K562 (cell line): ENCODE data around the gene TAS2R43. TPM values are rescaled to one million over a fixed set of nuclear protein-coding genes. Genes with fewer than 3 reads are reported as not detected.

Source experiments
- ATAC-seq: fragments of 200-7000 bp; cut with Tn5 transposase; 3 replicates; pipeline ENCODE4 v1.9.1; 2020; ENCODE audit warnings: moderate library complexity
- BruUV-seq: library from RNA; stranded (reverse); fragments of 400-500 nt; replicated peaks from 2 replicates; lab custom pipeline; 2021; lab: Mats Ljungman, UMichigan
- CTCF ChIA-PET: fragments of 300-600 bp; formaldehyde crosslinking; extraction: SDS; loops from one replicate; lab custom pipeline; 2021; ENCODE audit warnings: low intra/inter-chr PET ratio; lab: Yijun Ruan, JAX
- POLR2A ChIA-PET: fragments of 300-600, 350-650 bp; sonication (Branson Sonifier 250); formaldehyde crosslinking; extraction: SDS; loops from one replicate; lab custom pipeline; 2021; ENCODE audit warnings: antibody characterized with exemption, inconsistent platforms; lab: Yijun Ruan, JAX
- DNase-seq, 4 experiments: peaks; one replicate each; pipeline versions ENCODE4 v3.0.0 to v3.0.0-alpha.2; 2011 to 2018; ENCODE audit warnings: low spot score in 3 of 4, mixed read lengths in 3 of 4; ENCODE audit errors: extremely low read depth in 1 of 4
- FAIRE-seq: peaks from 2 replicates; lab custom pipeline; 2011; peaks lifted over from hg19 to GRCh38; lab: Jason Lieb, UNC
- H2AFZ ChIP-seq: 2 replicates; pipeline ENCODE4 v1.6.0; 2011; ENCODE audit warnings: low read depth, low read length, control low read depth, inconsistent platforms
- H3K27ac ChIP-seq: fragments of 200-600 bp; 3 replicates; pipeline ENCODE4 v1.8.0; 2011; ENCODE audit warnings: low read depth, mild to moderate bottlenecking, control low read depth, inconsistent platforms, low read length, moderate library complexity, mixed read lengths; ENCODE audit errors: extremely low read depth
- H3K27me3 ChIP-seq, 2 experiments: fragments of 300-600 bp in 1 of 2; 2 replicates in 1 of 2; 3 replicates in 1 of 2; pipeline versions ENCODE4 v1.6.0 to v1.8.0; 2011; ENCODE audit warnings: inconsistent platforms in 2 of 2, low read length in 2 of 2, mild to moderate bottlenecking in 1 of 2, mixed read lengths in 1 of 2, moderate library complexity in 1 of 2; ENCODE audit not compliant: control insufficient read depth in 2 of 2, insufficient read depth in 2 of 2
- H3K36me3 ChIP-seq: fragments of 300-600 bp; 3 replicates; pipeline ENCODE4 v1.8.0; 2011; ENCODE audit warnings: mild to moderate bottlenecking, low read length, inconsistent platforms; ENCODE audit not compliant: control insufficient read depth, insufficient read depth
- H3K4me1 ChIP-seq, 2 experiments: fragments of 200-600 bp in 1 of 2; replicated peaks in 1 of 2; 2 replicates in 1 of 2; 3 replicates in 1 of 2; pipeline versions ENCODE4 v1.5.1 to v1.8.0; 2011; ENCODE audit warnings: inconsistent platforms in 2 of 2, low read length in 2 of 2, mild to moderate bottlenecking in 1 of 2, mixed read lengths in 1 of 2, moderate library complexity in 1 of 2; ENCODE audit not compliant: control insufficient read depth in 2 of 2, insufficient read depth in 2 of 2
- H3K4me2 ChIP-seq: 2 replicates; pipeline ENCODE4 v1.6.1; 2011; ENCODE audit warnings: low read length, control low read depth, inconsistent platforms, mixed read lengths; ENCODE audit not compliant: insufficient read depth
- H3K4me3 ChIP-seq: fragments of 200-600 bp; sonication (generic), shearing (Covaris generic); 2 replicates; pipeline ENCODE4 v1.5.1; 2016; ENCODE audit warnings: control low read depth, inconsistent platforms
- H3K79me2 ChIP-seq: fragments of 200-600 bp; 3 replicates; pipeline ENCODE4 v1.8.0; 2011; ENCODE audit warnings: low read length, inconsistent platforms; ENCODE audit not compliant: control insufficient read depth, insufficient read depth
- H3K9ac ChIP-seq, 2 experiments: 2 replicates each; pipeline versions ENCODE4 v1.6.0 to v1.6.1; 2011; ENCODE audit warnings: low read depth in 2 of 2, low read length in 2 of 2, control low read depth in 1 of 2, inconsistent platforms in 1 of 2, mild to moderate bottlenecking in 1 of 2, mixed read lengths in 1 of 2; ENCODE audit not compliant: insufficient read depth in 1 of 2
- H3K9me1 ChIP-seq: one replicate; pipeline ENCODE4 v1.6.0; 2011; ENCODE audit warnings: inconsistent platforms, mild to moderate bottlenecking, low read length, moderate library complexity; ENCODE audit not compliant: control insufficient read depth, insufficient read depth
- H3K9me3 ChIP-seq: replicated peaks from 2 replicates; pipeline ENCODE4 v1.5.1; 2011; ENCODE audit warnings: low read depth, low read length, inconsistent platforms; ENCODE audit not compliant: control insufficient read depth, insufficient read depth
- H4K20me1 ChIP-seq: replicated peaks from 2 replicates; pipeline ENCODE4 v1.6.1; 2011; ENCODE audit warnings: low read length, inconsistent platforms, mixed read lengths; ENCODE audit not compliant: control insufficient read depth, insufficient read depth
- BDP1 ChIP-seq: IDR thresholded peaks from 3 replicates; pipeline ENCODE4 v1.6.1; 2011; ENCODE audit not compliant: insufficient read length, insufficient read depth
- CC2D1A ChIP-seq: fragments of 450-650 bp; IDR thresholded peaks from 2 replicates; pipeline ENCODE4 v1.6.1; 2017; ENCODE audit warnings: mild to moderate bottlenecking
- CCNT2 ChIP-seq: IDR thresholded peaks from 2 replicates; pipeline ENCODE4 v1.6.1; 2011; ENCODE audit warnings: borderline replicate concordance, low read depth, mild to moderate bottlenecking, moderate library complexity, mixed read lengths, low read length; ENCODE audit not compliant: insufficient read length; ENCODE audit errors: extremely low read depth
- HIVEP1 ChIP-seq: fragments of 250-450 bp; sonication (Bioruptor Pico); IDR thresholded peaks from 2 replicates; pipeline ENCODE4 v1.4.0; 2020; ENCODE audit warnings: mild to moderate bottlenecking
- KLF16 ChIP-seq: IDR thresholded peaks from 2 replicates; pipeline ENCODE4 v1.6.1; 2016; ENCODE audit warnings: antibody characterized with exemption
- NRF1 ChIP-seq, 2 experiments: fragments of 450-650 bp; IDR thresholded peaks in 1 of 2; conservative IDR thresholded peaks in 1 of 2; 2 replicates each; pipeline ENCODE4 v1.6.1; 2014; ENCODE audit warnings: mild to moderate bottlenecking in 2 of 2
- PBX2 ChIP-seq, 2 experiments: IDR thresholded peaks in 1 of 2; conservative IDR thresholded peaks in 1 of 2; 2 replicates each; pipeline ENCODE4 v1.6.1; 2016; ENCODE audit warnings: low read depth in 2 of 2, mild to moderate bottlenecking in 1 of 2, missing compliant biosample characterization in 1 of 2, missing genetic modification characterization in 1 of 2, moderate library complexity in 1 of 2
- STAG1 ChIP-seq: sonication (generic); formaldehyde crosslinking; IDR thresholded peaks from 2 replicates; pipeline ENCODE4 v1.5.0; 2020; ENCODE audit warnings: missing genetic modification reagents, borderline replicate concordance
- TSHZ1 ChIP-seq: fragments of 250-450 bp; sonication (Bioruptor Pico); IDR thresholded peaks from 2 replicates; pipeline ENCODE4 v1.4.0; 2020; ENCODE audit warnings: mild to moderate bottlenecking, moderate library complexity
- ZBTB43 ChIP-seq: sonication (generic); formaldehyde crosslinking; IDR thresholded peaks from 2 replicates; pipeline ENCODE4 v1.8.0; 2023; ENCODE audit warnings: mild to moderate bottlenecking, missing genetic modification reagents
- ZNF175 ChIP-seq: fragments of 200-800 bp; sonication (Bioruptor generic); IDR thresholded peaks from 2 replicates; pipeline ENCODE4 v1.6.1; 2016; ENCODE audit warnings: low read depth, mild to moderate bottlenecking, missing genetic modification characterization, missing compliant biosample characterization
- ZNF408 ChIP-seq: fragments of 250-450 bp; sonication (Bioruptor Pico); IDR thresholded peaks from 2 replicates; pipeline ENCODE4 v1.4.0; 2020; ENCODE audit warnings: low read depth, mild to moderate bottlenecking, moderate library complexity
- WGBS: fragments of 100-300 bp; shearing (Covaris generic); methylation state at CpG from one replicate; pipeline ENCODE4 v1.1.6; 2016; ENCODE audit warnings: low coverage, mixed read lengths; ENCODE audit not compliant: insufficient coverage; ENCODE audit errors: missing lambda C conversion rate; 5-methylcytosine and 5-hydroxymethylcytosine counted together
- in situ Hi-C: fragments of 300-500 bp; cut with MboI; formaldehyde crosslinking; loops from 4 replicates; pipeline ENCODE4 v1.15.0; 2018; ENCODE audit warnings: inconsistent platforms, mixed read lengths
- intact Hi-C: fragments of 100-400 bp; cut with micrococcal nuclease; formaldehyde crosslinking; loops from 2 replicates; pipeline ENCODE4 v1.14.2; 2022
- polyA plus RNA-seq, 8 experiments: library from polyadenylated mRNA; depleted of rRNA in 4 of 8; stranded (reverse) in 5 of 8; unstranded in 3 of 8; fragments of >200 nt; fragmentation: Nextera tagmentation in 2 of 8; fragmentation: Illumina TruSeq in 1 of 8; extraction: Ambion mirVana in 2 of 8; extraction: Trizol in 1 of 8; gene quantifications; 2 replicates each; pipeline versions ENCODE4 v1.2.1 to v1.2.3, GENCODE V29; 2011 to 2014; ENCODE audit warnings: inconsistent platforms in 1 of 8, missing spikeins in 1 of 8
- total RNA-seq, 7 experiments: library from RNA; depleted of rRNA in 6 of 7; stranded (reverse); fragments of >200 nt in 6 of 7; fragmentation: Illumina TruSeq in 2 of 7; extraction: Trizol in 2 of 7; gene quantifications; 2 replicates each; pipeline versions ENCODE4 v1.2.1 to v1.2.3, GENCODE V29; 2011 to 2021; ENCODE audit warnings: low replicate concordance in 1 of 7
- TF ChIP-seq, protein P1 (sequence below): sonication (generic); formaldehyde crosslinking; IDR thresholded peaks from 2 replicates; pipeline ENCODE4 v1.8.1; 2023; ENCODE audit warnings: mild to moderate bottlenecking, missing genetic modification reagents

The TAS2R43 gene
- total and polyA plus RNA-seq, 9 of the 15 experiments (the other 6 are each of a cell fraction or from before 2014, with no cell fraction given) = not detected

- no peak overlapping the region for H3K27ac ChIP-seq
- ChIA-PET CTCF (no interaction called here), POLR2A (no interaction called here)
- H3K4me1 ChIP-seq = no peaks in the 10 kb centered on the region
- BruUV-seq = no TSS peak
- peaks cover 36% of the 10 kb centered on the region for H3K79me2 ChIP-seq
- no peak overlapping the region for H3K4me3 ChIP-seq
- H3K36me3 ChIP-seq = no peaks in the 10 kb centered on the region
- H3K9me1 ChIP-seq = no peaks in the 10 kb centered on the region
- H4K20me1 ChIP-seq = no peaks in the 10 kb centered on the region
- no peaks in the 10 kb centered on the region for H3K9me3 ChIP-seq
- DNase-seq (no peak), ATAC-seq (no peak), FAIRE-seq (no peak)
- H2AFZ ChIP-seq = no peak overlapping the region
- no peak overlapping the region for H3K4me2 ChIP-seq
- intact Hi-C loops = no loop called here
- WGBS = 42% methylated on average over 2 of the region's 2 CpGs
- in situ Hi-C loops = no loop called here
- no peak overlapping the region for H3K9ac ChIP-seq
- no peaks in the 10 kb centered on the region for H3K27me3 ChIP-seq
- TF ChIP-seq CCNT2 (no peak), HIVEP1 (CRISPR knock-in tag) (no peak), CC2D1A (no peak), TSHZ1 (CRISPR knock-in tag) (no peak), STAG1 (CRISPR knock-in tag) (no peak), KLF16 (no peak), ZNF408 (CRISPR knock-in tag) (no peak), ZNF175 (no peak), NRF1 (conservative IDR thresholded peaks at IDR 0.05 in 1 of 2, IDR thresholded peaks at IDR 0.05 in 1 of 2) (no peak), ZBTB43 (CRISPR knock-in tag) (no peak), PBX2 (CRISPR knock-in tag; IDR thresholded peaks at IDR 0.05; ENCODE audit: low read depth) (no peak), PBX2 (tag; conservative IDR thresholded peaks at IDR 0.05; ENCODE audit: low read depth) (no peak), BDP1 (no peak)
- TF ChIP-seq, protein P1, sequence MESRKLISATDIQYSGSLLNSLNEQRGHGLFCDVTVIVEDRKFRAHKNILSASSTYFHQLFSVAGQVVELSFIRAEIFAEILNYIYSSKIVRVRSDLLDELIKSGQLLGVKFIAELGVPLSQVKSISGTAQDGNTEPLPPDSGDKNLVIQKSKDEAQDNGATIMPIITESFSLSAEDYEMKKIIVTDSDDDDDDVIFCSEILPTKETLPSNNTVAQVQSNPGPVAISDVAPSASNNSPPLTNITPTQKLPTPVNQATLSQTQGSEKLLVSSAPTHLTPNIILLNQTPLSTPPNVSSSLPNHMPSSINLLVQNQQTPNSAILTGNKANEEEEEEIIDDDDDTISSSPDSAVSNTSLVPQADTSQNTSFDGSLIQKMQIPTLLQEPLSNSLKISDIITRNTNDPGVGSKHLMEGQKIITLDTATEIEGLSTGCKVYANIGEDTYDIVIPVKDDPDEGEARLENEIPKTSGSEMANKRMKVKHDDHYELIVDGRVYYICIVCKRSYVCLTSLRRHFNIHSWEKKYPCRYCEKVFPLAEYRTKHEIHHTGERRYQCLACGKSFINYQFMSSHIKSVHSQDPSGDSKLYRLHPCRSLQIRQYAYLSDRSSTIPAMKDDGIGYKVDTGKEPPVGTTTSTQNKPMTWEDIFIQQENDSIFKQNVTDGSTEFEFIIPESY = no peak
Measured at GRCh38 chr12:11105546-11105945, 13.4 kb upstream of the TAS2R43 start.
